ENCODE results near the gene BTRC. TPM values are rescaled to one million over a fixed set of nuclear protein-coding genes. Genes with fewer than 3 reads are reported as not detected.

BTRC gene
- total RNA-seq, 1 experiment from 2014 or later, result 29.1 TPM

DNA sequence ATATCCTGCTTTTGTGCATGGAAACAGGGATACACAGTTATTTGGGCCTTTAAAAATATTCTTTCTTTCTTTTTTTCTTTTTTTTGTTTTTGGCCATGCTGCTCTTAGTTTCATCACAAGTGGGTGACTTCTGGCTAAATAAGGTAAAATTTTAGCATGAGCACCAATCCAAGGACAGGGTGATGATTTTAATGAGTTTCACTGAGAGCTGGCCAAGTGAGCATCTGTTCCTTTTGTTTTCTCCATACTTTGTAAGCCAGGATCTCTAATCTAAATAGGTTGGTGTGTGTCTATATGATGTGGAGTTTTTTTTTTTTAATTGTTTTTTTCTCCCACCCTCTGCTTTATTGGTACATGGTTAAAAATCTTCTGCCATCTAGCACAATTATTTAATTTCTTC lies 127.3 kb downstream of the BTRC start (continued):
- TF ChIP-seq, protein P1, sequence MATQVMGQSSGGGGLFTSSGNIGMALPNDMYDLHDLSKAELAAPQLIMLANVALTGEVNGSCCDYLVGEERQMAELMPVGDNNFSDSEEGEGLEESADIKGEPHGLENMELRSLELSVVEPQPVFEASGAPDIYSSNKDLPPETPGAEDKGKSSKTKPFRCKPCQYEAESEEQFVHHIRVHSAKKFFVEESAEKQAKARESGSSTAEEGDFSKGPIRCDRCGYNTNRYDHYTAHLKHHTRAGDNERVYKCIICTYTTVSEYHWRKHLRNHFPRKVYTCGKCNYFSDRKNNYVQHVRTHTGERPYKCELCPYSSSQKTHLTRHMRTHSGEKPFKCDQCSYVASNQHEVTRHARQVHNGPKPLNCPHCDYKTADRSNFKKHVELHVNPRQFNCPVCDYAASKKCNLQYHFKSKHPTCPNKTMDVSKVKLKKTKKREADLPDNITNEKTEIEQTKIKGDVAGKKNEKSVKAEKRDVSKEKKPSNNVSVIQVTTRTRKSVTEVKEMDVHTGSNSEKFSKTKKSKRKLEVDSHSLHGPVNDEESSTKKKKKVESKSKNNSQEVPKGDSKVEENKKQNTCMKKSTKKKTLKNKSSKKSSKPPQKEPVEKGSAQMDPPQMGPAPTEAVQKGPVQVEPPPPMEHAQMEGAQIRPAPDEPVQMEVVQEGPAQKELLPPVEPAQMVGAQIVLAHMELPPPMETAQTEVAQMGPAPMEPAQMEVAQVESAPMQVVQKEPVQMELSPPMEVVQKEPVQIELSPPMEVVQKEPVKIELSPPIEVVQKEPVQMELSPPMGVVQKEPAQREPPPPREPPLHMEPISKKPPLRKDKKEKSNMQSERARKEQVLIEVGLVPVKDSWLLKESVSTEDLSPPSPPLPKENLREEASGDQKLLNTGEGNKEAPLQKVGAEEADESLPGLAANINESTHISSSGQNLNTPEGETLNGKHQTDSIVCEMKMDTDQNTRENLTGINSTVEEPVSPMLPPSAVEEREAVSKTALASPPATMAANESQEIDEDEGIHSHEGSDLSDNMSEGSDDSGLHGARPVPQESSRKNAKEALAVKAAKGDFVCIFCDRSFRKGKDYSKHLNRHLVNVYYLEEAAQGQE (IDR thresholded peaks at IDR 0.05; ENCODE audit: low read depth), result no peak
- TF ChIP-seq SIN3A (IDR thresholded peaks at IDR 0.05; ENCODE audit: low read depth) (no peak), RAD21 (IDR thresholded peaks at IDR 0.05; ENCODE audit: low read depth) (no peak), TCF7L2 (IDR thresholded peaks at IDR 0.05; ENCODE audit: borderline replicate concordance, extremely low read depth, insufficient read depth, insufficient read length) (no peak), EGR1 (IDR thresholded peaks at IDR 0.05; ENCODE audit: low read depth) (no peak), EZH2phosphoT487 (IDR thresholded peaks at IDR 0.05; ENCODE audit: borderline replicate concordance) (no peak), ELF1 (IDR thresholded peaks at IDR 0.05; ENCODE audit: borderline replicate concordance, low read depth) (no peak), EZH2 (IDR thresholded peaks at IDR 0.05) (no peak), POLR2AphosphoS5 (IDR thresholded peaks at IDR 0.05; ENCODE audit: low read depth, low read length) (no peak)
- TF ChIP-seq, protein P2, sequence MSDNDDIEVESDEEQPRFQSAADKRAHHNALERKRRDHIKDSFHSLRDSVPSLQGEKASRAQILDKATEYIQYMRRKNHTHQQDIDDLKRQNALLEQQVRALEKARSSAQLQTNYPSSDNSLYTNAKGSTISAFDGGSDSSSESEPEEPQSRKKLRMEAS (IDR thresholded peaks at IDR 0.05), result no peak

DNA sequence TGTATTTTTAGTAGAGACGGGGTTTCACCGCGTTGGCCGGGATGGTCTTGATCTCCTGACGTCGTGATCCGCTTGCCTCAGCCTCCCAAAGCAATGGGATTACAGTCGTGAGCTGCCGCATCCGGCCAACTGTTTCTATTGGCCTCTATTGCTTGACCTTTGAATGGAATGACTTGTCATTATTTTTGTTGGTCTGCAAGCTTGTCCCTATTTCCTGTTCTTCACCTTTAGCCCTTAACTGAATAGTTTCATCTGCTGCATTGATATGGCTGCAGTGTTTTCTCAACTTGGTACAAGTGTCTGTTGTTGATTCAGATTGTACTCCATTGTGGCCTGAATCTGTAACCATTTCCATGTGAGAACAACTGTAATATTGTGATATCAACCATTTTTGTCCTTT lies 128.6 kb downstream of the BTRC start:
- Histone ChIP-seq H3K4me3 (replicated peaks in 1 of 2; ENCODE audit: low read depth in 1 of 2, low read length in 2 of 2) (no peak overlapping the region), H3K9me2 (ENCODE audit: insufficient read depth) (no peaks in the 10 kb centered on the region), H3K79me2 (ENCODE audit: insufficient read depth, low read length) (no peaks in the 10 kb centered on the region), H3K36me3 (ENCODE audit: control insufficient read depth in 1 of 2, insufficient read depth in 2 of 2, low read length in 2 of 2) (no peaks in the 10 kb centered on the region), H3K9me3 (ENCODE audit: control insufficient read depth in 1 of 2, insufficient read depth in 1 of 2, low read depth in 1 of 2, low read length in 2 of 2) (no peaks in the 10 kb centered on the region), H2AFZ (ENCODE audit: low read depth, low read length, poor library complexity, severe bottlenecking) (no peak overlapping the region), H3K4me1 (ENCODE audit: control insufficient read depth in 1 of 2, insufficient read depth in 2 of 2, low read length in 2 of 2) (no peaks in the 10 kb centered on the region), H4K20me1 (ENCODE audit: insufficient read depth) (no peaks in the 10 kb centered on the region), H3K27ac (ENCODE audit: low read depth, low read length) (no peak overlapping the region), H3K9ac (ENCODE audit: low read length) (no peak overlapping the region), H3K27me3 (ENCODE audit: insufficient read depth, low read length) (no peaks in the 10 kb centered on the region), H3K4me2 (ENCODE audit: low read length) (no peak overlapping the region)
- RAD21 ChIA-PET (ENCODE audit: low non-redundant PET in 1 of 2, low total read pairs in 2 of 2, uncharacterized antibody in 2 of 2, unreplicated experiment in 2 of 2), result no interaction called here
- DNase-seq (ENCODE audit: low read depth, low spot score), result no peak
- CTCF ChIA-PET, result interaction anchor here (1.3 kb wide), 1 partner anchor 13 kb away, joined by 3 read pairs; no protein-coding TSS in a partner anchor
- intact Hi-C loops (cut with micrococcal nuclease), result no loop called here
- TF ChIP-seq, protein P2 (IDR thresholded peaks at IDR 0.05), result no peak
- BruUV-seq (replicated peaks), result no TSS peak
- ATAC-seq, result no peak
- POLR2A ChIA-PET, result no interaction called here

All from HCT116 (cell line).